Stimulated activated naive CD8-positive, alpha-beta T cell treated with anti-CD3 and anti-CD28 coated beads, Interleukin-15, Interleukin-2, amounts not matched to agents 100 ng/mL and 50 ng/mL, for 24 hours (primary cell): ENCODE results near the gene RNF135.

ENCODE experiments used
- H3K27ac Mint-ChIP-seq: one replicate; pipeline ENCODE4 v1.8.0; 2021; ENCODE audit warnings: mild to moderate bottlenecking, mixed read lengths
- H3K27me3 Mint-ChIP-seq: one replicate; pipeline ENCODE4 v1.8.0; 2021; ENCODE audit warnings: mixed read lengths
- H3K36me3 Mint-ChIP-seq: one replicate; pipeline ENCODE4 v1.8.0; 2021; ENCODE audit warnings: low read depth, mixed read lengths
- H3K4me1 Mint-ChIP-seq: one replicate; pipeline ENCODE4 v1.8.0; 2021; ENCODE audit warnings: low read depth, mixed read lengths
- H3K4me3 Mint-ChIP-seq: one replicate; pipeline ENCODE4 v1.8.0; 2021; ENCODE audit warnings: mild to moderate bottlenecking, mixed read lengths
- H3K9me3 Mint-ChIP-seq: one replicate; pipeline ENCODE4 v1.8.0; 2021; ENCODE audit warnings: mixed read lengths

Gene RNF135

DNA sequence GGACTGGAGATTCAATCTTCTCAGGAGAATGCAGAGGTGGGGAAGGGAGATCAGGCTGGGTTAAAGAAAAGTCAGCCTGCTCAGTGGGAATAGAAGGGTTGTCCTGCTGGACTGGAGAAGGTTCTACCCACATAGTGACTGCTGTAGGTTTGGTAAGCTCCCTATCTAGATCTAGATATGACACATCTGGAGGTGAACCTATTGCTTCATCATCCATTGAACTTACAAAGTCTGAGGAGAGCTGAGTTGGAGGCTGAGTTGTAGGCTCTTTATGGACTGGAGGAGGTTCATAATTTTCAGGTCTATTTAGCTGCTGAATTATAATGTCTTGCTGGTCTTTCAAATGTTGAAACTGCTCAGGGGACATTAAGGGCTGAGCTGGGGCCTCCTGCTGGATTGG, 77.9 kb downstream of the RNF135 start:
- Mint-ChIP-seq H3K4me1 (peaks cover 11% of the 10 kb centered on the region), H3K27ac (no peak overlapping the region), H3K4me3 (no peak overlapping the region), H3K27me3 (no peaks in the 10 kb centered on the region), H3K36me3 (no peaks in the 10 kb centered on the region), H3K9me3 (no peaks in the 10 kb centered on the region)
